ENCODE results near the gene MVP.

DNA sequence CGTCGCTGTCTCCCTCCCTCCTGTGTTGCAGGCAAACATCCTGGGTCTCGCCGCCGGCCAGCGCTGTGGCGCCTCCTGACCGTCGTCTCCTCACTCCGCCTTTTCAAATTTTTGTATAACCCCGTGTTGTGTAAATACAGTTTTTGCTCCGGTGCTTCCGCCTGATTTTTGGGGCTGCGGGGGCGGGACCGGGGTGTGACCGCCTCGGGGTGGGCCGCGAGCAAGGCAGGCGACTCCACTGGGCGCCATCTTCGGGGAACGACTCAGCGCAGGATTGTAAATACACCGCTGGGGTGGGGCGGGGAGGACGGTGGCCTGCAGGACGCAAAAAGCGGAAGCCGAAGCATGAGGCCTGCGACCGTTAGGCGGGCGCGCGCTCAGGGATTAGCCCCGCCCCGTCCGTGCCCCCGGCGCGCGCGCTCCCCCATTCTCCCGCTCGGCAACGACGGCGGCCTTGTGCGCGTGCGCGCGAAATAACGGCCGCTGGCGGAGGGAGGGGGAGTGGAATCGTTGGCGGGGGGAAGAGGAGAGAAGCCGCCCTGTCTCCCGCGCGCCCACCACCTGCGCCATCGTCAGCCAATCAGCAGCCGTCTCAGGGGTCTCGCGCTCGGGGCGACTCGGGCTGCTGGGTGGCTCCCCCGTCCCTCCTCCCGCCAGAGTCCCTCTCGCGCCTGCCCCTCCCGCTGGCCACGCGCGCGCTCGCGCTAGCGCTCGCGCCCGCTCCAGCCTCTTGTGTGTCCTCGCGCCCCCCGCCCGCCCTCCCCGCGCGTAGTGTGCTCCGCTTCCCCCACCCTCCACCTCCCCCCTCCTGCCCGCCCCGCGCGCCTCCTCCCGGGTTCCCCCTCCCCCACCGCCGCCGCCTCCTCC lies 14.8 kb upstream of the MVP start:
- TF ChIP-seq POLR2AphosphoS5 (IDR thresholded peaks at IDR 0.05), result peak; percentile 95 to 99 (median 98)
- TF ChIP-seq, protein P1, sequence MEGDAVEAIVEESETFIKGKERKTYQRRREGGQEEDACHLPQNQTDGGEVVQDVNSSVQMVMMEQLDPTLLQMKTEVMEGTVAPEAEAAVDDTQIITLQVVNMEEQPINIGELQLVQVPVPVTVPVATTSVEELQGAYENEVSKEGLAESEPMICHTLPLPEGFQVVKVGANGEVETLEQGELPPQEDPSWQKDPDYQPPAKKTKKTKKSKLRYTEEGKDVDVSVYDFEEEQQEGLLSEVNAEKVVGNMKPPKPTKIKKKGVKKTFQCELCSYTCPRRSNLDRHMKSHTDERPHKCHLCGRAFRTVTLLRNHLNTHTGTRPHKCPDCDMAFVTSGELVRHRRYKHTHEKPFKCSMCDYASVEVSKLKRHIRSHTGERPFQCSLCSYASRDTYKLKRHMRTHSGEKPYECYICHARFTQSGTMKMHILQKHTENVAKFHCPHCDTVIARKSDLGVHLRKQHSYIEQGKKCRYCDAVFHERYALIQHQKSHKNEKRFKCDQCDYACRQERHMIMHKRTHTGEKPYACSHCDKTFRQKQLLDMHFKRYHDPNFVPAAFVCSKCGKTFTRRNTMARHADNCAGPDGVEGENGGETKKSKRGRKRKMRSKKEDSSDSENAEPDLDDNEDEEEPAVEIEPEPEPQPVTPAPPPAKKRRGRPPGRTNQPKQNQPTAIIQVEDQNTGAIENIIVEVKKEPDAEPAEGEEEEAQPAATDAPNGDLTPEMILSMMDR (IDR thresholded peaks at IDR 0.05), result no peak
- peak; percentile 92 to 97 for TF ChIP-seq POLR2A (IDR thresholded peaks at IDR 0.05)
- TF ChIP-seq EP300 (IDR thresholded peaks at IDR 0.05), result peak in 2 of 4 donors; percentile 48 to 71

Measured in sigmoid colon (tissue), 4 donors.